Spleen (tissue), 11 donors: Measurements from ENCODE around the gene SEC16A. TPM values are rescaled to one million over a fixed set of nuclear protein-coding genes. Genes with fewer than 3 reads are reported as not detected.
A peak's percentile ranks its signal among the peaks of the same experiment; 100 is the strongest.

Experiments
- DNase-seq: peaks from one replicate; pipeline ENCODE4 v3.0.0-alpha.2; 2020
- H3K27ac ChIP-seq, 8 donors: fragments of 200-600 bp; sonication (generic) in 7 of 8; 1 replicate in 4 of 8; 2 replicates in 4 of 8; pipeline versions ENCODE4 v1.5.0 to v1.8.0; 2016 to 2021; ENCODE audit warnings: inconsistent platforms in 4 of 8, mild to moderate bottlenecking in 4 of 8, moderate library complexity in 1 of 8
- H3K27me3 ChIP-seq, 7 donors: fragments of 200-600 bp; sonication (generic) in 6 of 7; replicated peaks in 1 of 7; 1 replicate in 4 of 7; 2 replicates in 3 of 7; pipeline versions ENCODE4 v1.5.0 to v1.8.0; 2016 to 2021; ENCODE audit warnings: inconsistent platforms in 3 of 7, mild to moderate bottlenecking in 1 of 7
- H3K36me3 ChIP-seq, 6 donors: fragments of 200-600 bp; sonication (generic) in 5 of 6; 1 replicate in 4 of 6; 2 replicates in 2 of 6; pipeline versions ENCODE4 v1.5.0 to v1.8.0; 2016 to 2021; ENCODE audit warnings: inconsistent platforms in 2 of 6
- H3K4me1 ChIP-seq, 6 donors: fragments of 200-600 bp; sonication (generic) in 5 of 6; 1 replicate in 3 of 6; 2 replicates in 3 of 6; pipeline versions ENCODE4 v1.5.0 to v1.8.0; 2016 to 2021; ENCODE audit warnings: inconsistent platforms in 3 of 6
- H3K4me3 ChIP-seq, 8 donors: fragments of 200-600 bp; sonication (generic) in 7 of 8; 1 replicate in 4 of 8; 2 replicates in 4 of 8; pipeline versions ENCODE4 v1.5.0 to v1.8.0; 2016 to 2021; ENCODE audit warnings: inconsistent platforms in 4 of 8, mild to moderate bottlenecking in 4 of 8, moderate library complexity in 2 of 8
- H3K9me3 ChIP-seq, 8 donors: fragments of 200-600 bp; sonication (generic) in 7 of 8; 1 replicate in 4 of 8; 2 replicates in 4 of 8; pipeline versions ENCODE4 v1.5.0 to v1.8.0; 2016 to 2021; ENCODE audit warnings: inconsistent platforms in 4 of 8
- CTCF ChIP-seq, 11 experiments: fragments of 200-600 bp in 7 of 11; fragments of 450-650 bp in 4 of 11; sonication (generic) in 4 of 11; IDR thresholded peaks in 8 of 11; conservative IDR thresholded peaks in 3 of 11; 1 replicate in 7 of 11; 2 replicates in 4 of 11; pipeline versions ENCODE4 v1.4.0 to v1.8.0; 2016 to 2021; ENCODE audit warnings: antibody characterized with exemption in 11 of 11, inconsistent platforms in 4 of 11, mild to moderate bottlenecking in 1 of 11
- POLR2A ChIP-seq, 3 donors: fragments of 450-650 bp; IDR thresholded peaks; one replicate each; pipeline ENCODE4 v1.5.1; 2017; ENCODE audit warnings: antibody characterized with exemption in 3 of 3, mild to moderate bottlenecking in 1 of 3
- POLR2AphosphoS5 ChIP-seq, 3 donors: sonication (generic); formaldehyde crosslinking; IDR thresholded peaks; one replicate each; pipeline ENCODE4 v1.5.1; 2017; ENCODE audit warnings: antibody characterized with exemption in 3 of 3
- WGBS, 5 donors: extraction: QIAGEN DNeasy Blood & Tissue Kit in 3 of 5; methylation state at CpG; one replicate each; pipeline versions ENCODE4 v1.1.5 to v1.1.7; 2013 to 2018; 5-methylcytosine and 5-hydroxymethylcytosine counted together
- intact Hi-C: fragments of 100-400 bp; cut with DNase I; formaldehyde crosslinking; loops from one replicate; pipeline ENCODE4 v1.15.0; 2023; ENCODE audit warnings: low total_unique reads
- polyA plus RNA-seq, 3 donors: library from polyadenylated mRNA; stranded (reverse); fragments of 200-250 nt; gene quantifications; one replicate each; pipeline ENCODE4 v1.2.1, GENCODE V29; 2013
- total RNA-seq, 7 donors: library from RNA; depleted of rRNA in 3 of 7; stranded (reverse); fragments of >200 nt in 3 of 7; fragmentation: NEBNext Ultra II Directional in 4 of 7; extraction: Animal tissue kit (Norgen Biotek cat#: 25700) in 4 of 7; gene quantifications; one replicate each; pipeline versions ENCODE4 v1.1.0 to v1.2.1, GENCODE V29; 2016 to 2021
- donor health status: healthy with polysubstance abuse.
- donor health status: DM: no; HTN: no; CAD: no; lungs with moderate emphysema.
- donor health status: DM: no; HTN: no; CAD: no.
- donor health status: Bipolar disorder and iron deficiency.
- donor health status: healthy.
- donor health status: DM: no; HTN: no; CAD: no.
- donor health status: DM: yes; HTN: yes; CAD: no.

The SEC16A gene
- total and polyA plus RNA-seq, 10 donors = 35.0 to 92.1 (median 75.1) TPM

- intact Hi-C loops = loop anchor here (10.0 kb wide), 1 partner anchor 50 kb away; no protein-coding TSS in a partner anchor
- H3K27me3 ChIP-seq = no peaks in the 10 kb centered on the region
- DNase-seq = peak; percentile 93
Measured at GRCh38 chr9:136484153-136485048, 1.6 kb upstream of the SEC16A start.

GRCh38 chr9:136483589-136484152, 831 bp upstream of the SEC16A start:
- intact Hi-C loops = loop anchor here (10.0 kb wide), 1 partner anchor 51 kb away; no protein-coding TSS in a partner anchor
- peaks cover 0 to 21% (median 2%) of the 10 kb centered on the region in 6 donors for H3K36me3 ChIP-seq
- H3K4me1 ChIP-seq = peaks cover 34 to 88% (median 76%) of the 10 kb centered on the region in 6 donors
- DNase-seq = peak; percentile 99
- 0 to 2% (median 1%) methylated on average over 20 to 63 of the region's 63 CpGs for WGBS, 5 donors
- H3K27me3 ChIP-seq = no peaks in the 10 kb centered on the region
- peak overlapping the region; percentile 39 to 97 (median 60) for H3K4me3 ChIP-seq
- H3K27ac ChIP-seq = peak overlapping the region; percentile 94 to 100 (median 99)
- TF ChIP-seq POLR2A (IDR thresholded peaks at IDR 0.05) (peak in 1 of 3 donors; percentile 12), POLR2AphosphoS5 (IDR thresholded peaks at IDR 0.05) (peak; percentile 89 to 92 (median 91)), CTCF (IDR thresholded peaks at IDR 0.05 in 8 of 11, conservative IDR thresholded peaks at IDR 0.05 in 3 of 11) (peak in 2 of 11 experiments; percentile 5 to 14)
- H3K9me3 ChIP-seq = no peaks in the 10 kb centered on the region

More at GRCh38 chr9:136484153-136485048, 1.6 kb upstream of the SEC16A start:
- TF ChIP-seq CTCF (IDR thresholded peaks at IDR 0.05 in 8 of 11, conservative IDR thresholded peaks at IDR 0.05 in 3 of 11) (no peak), POLR2AphosphoS5 (IDR thresholded peaks at IDR 0.05) (no peak), POLR2A (IDR thresholded peaks at IDR 0.05) (no peak)
- Histone ChIP-seq H3K9me3 (no peaks in the 10 kb centered on the region), H3K4me3 (peak overlapping the region; percentile 39 to 97 (median 60)), H3K27ac (peak overlapping the region; percentile 4 to 100 (median 99)), H3K36me3 (peaks cover 0 to 14% (median 2%) of the 10 kb centered on the region in 6 donors), H3K4me1 (peaks cover 34 to 88% (median 74%) of the 10 kb centered on the region in 6 donors)
- WGBS, 5 donors = 40 to 58% (median 43%) methylated on average over 34 to 59 of the region's 59 CpGs

- no peak for DNase-seq
- Histone ChIP-seq H3K4me1 (peaks cover 34 to 86% (median 70%) of the 10 kb centered on the region in 6 donors), H3K4me3 (peak overlapping the region; percentile 82 to 97 (median 86)), H3K36me3 (peaks cover 0 to 35% (median 13%) of the 10 kb centered on the region in 6 donors), H3K9me3 (no peaks in the 10 kb centered on the region), H3K27ac (peak overlapping the region; percentile 96 to 100 (median 98)), H3K27me3 (no peaks in the 10 kb centered on the region)
- TF ChIP-seq CTCF (IDR thresholded peaks at IDR 0.05 in 8 of 11, conservative IDR thresholded peaks at IDR 0.05 in 3 of 11) (no peak), POLR2A (IDR thresholded peaks at IDR 0.05) (no peak), POLR2AphosphoS5 (IDR thresholded peaks at IDR 0.05) (no peak)
- intact Hi-C loops = loop anchor here (10.0 kb wide), 1 partner anchor 53 kb away; no protein-coding TSS in a partner anchor
- WGBS, 5 donors = 0% methylated on average over 21 to 39 of the region's 39 CpGs
Measured at GRCh38 chr9:136482046-136482792, 621 bp downstream of the SEC16A start.
